Anterior cingulate cortex (tissue), 58 donors: Measurements from ENCODE around the gene ZFTA.
A peak's percentile ranks its signal among the peaks of the same experiment; 100 is the strongest.
"Not testable (repeated sequence)": the region's sequence is repeated elsewhere in the genome, so short reads cannot be mapped to it uniquely, and the experiment has no call there.

ENCODE experiments used
- DNase-seq, 58 donors: peaks; one replicate each; lab custom pipeline; 2025; lab: John Stamatoyannopoulos, UW

The ZFTA gene

DNA sequence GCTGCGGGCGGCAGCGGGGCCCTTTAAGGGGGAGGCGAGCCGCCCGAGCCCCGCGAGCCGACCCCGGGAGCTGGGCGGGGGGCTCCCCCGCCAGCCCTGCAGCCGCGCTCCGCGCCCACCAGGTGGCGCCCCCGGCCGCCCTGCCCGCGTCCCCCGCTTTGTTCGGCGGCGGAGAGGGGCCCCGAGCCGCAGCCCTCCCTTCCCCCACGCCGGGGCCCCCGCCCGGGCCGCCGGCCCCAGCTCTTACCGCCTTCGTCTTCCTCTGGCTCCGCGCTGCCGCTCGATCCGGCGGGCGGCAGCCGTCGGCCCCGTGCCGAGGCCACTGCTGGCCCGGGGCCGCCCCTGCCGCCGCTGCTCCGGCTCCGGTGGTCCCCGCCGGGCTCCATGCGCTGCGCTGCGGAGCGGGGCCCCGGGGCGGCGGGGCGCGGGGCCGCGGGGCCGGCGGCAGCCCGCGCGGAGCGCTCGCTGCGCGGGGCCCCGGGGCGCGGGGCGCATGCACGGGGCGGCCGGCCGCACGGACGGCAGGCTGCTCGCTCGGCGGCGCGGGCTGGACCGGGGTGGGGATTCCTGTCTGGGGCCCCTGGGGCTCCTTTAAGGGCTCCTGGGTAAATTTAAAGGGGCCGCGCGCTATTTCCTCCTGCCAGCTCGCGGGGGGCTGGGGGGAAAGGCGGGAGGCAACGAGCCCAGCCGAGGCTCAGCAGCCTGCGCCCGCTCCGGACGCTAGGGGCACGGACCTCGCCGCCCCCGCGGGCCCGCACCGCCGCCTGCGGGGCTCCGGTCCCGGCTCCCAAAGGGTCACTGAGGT lies at the start of gene ZFTA:
Gene ZFTA, minus strand, starts transcription at position 539 of the 805 bp plus-strand sequence. Its CDS starts 153 bp downstream, at position 386.
- peak in 39 of 58 donors; percentile 26 to 81 (median 45) for DNase-seq

DNA sequence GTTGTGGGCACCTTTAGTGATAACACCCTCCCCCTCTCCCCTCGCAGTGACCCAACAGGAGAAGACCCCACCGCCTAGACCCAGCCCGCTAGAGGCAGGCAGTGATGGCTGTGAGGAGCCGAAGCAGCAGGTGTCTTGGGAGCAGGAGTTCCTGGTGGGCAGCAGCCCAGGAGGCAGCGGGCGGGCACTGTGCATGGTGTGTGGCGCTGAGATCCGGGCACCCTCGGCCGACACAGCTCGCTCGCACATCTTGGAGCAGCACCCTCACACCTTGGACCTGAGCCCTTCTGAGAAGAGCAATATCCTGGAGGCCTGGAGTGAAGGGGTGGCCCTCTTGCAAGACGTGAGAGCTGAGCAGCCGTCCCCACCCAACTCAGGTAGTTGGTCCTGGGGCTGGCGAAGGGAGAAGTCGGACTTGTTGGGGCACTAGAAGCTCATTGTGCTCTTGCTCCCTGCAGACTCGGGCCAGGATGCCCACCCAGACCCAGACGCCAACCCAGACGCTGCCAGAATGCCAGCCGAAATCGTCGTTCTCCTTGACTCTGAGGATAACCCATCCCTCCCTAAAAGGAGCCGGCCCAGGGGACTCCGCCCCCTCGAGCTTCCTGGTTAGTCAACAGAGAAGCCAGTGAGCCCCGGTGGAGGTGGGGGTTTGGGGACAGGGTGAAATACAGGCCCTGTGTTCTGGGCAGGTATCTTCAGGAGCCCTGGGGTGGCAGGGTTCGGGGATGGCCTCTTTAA lies 49.4 kb upstream of the ZFTA start:
- DNase-seq: no peak

DNA sequence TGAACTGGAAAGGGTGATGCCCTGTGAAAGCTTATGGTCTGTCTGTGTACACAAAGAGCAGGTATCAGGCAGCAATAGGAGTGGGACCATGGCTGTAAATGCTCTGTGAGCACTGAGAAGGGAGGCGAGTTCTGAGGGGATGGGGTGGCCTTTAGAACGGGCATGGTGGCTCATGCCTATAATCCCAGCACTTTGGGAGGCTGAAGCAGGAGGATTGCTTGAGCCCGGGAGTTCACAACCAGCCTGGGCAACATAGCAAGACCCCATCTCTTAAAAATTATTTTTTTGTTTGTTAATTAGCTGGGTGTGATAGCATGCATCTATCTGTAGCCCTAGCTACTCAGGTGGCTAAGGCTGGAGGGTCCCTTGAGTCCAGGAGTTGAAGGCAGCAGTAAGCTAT lies 48.2 kb upstream of the ZFTA start:
- no peak for DNase-seq

DNA sequence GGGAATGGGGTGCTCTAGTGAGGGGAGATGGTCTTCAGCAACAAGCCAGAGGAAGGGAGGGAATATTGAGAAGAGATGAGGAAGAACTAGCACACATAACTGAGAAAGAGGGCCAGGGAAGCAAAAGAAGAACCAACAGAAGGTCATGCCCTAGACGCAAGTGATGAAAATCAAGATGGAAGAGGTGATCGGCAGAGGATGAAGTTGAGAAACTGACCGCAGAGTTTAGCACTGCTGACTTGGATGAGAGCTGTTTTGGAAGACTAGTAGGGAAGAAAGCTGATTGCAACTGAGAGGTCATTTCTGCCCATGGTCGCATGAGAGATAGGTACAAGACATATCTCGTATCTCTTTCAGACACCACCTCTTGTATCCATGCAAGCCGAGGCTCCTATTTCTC lies 47.6 kb upstream of the ZFTA start:
- no peak for DNase-seq

DNA sequence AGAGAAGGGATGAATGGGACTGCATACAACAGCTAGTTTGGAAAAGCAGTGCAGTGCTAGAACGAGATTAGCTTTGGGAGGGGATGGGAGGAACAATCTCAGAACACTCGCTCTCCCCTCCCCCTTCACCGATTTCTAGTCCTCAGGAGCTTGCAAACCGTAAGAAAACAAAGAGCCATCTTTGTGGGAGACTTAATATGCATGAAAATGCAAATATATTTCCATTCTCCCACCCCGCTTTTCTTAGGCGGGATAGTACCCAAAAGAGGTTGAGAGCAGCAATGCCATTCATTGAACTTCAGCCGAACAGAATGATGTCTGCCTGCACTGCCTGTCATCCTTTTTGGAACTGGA lies 45.8 kb upstream of the ZFTA start:
- DNase-seq: no peak

DNA sequence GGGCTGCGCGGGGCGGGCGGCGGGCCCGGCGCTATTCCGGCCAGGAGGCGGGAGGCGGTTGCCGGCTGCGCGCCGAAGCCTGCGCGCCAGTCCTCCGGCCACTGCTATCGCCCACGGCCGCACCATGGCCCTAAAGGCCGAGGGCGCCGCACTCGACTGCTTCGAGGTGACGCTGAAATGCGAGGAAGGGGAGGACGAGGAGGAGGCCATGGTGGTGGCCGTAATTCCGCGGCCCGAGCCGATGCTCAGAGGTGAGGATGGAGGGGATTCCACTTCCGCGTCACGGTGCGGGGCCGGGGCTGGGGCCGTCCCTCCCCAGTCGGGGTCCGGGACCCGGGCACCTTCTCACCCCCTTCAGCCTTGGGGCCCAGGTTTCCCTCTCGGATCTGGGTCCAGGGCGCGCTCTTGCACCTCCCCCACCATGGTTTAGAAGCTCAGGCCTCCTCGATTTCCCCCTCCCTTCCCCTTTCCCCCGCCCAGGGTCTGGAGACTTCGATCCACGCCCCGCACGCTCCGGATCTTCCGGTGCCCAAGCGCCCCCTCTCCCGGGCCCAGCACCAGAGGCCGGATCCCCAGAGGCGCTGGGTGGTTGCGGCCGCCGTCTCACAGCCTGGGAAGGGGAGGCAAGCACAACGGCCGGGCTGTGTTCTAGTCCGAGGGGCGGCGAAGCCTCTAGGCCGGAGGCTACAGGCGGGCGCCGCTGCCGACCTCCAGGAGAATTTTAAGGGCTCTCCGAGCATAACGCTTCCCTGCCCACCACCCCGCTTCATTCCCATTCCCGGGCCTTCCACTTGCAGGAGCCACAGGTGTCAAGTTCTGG lies 45.2 kb upstream of the ZFTA start:
- peak in 54 of 58 donors; percentile 3 to 69 (median 43) for DNase-seq

DNA sequence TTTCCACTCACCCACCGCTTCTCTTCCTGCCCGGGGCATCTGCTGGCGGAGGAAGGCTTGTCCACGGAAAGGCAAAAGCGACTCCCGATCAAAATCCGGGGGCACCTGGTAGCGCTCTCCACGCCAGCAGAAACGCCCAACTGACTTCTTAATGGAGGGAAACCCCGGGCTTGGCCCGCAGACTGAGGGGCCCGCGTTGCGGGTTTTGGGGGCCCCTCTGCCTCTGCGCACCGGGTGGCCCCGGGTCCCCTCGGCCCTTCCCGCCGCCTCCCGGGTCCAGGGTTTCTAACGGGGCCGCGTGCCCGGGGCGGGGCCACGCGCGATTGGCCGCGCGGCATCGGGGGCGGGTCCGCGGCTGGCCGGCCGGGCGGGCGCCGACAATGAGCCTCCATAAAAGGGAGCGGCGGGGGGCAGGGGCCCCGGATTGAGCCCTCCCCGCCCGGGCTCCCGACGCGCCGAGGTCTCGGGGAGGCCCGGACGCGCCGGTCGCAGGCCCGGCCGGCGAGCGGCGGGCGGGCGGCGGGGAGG lies 44.5 kb upstream of the ZFTA start, which contains the start of gene SPINDOC:
Gene SPINDOC, plus strand, starts transcription at position 422 of the 528 bp plus-strand sequence. CDS start 231 bp downstream, outside the sequence.
- DNase-seq: peak; percentile 6 to 91 (median 74)

DNA sequence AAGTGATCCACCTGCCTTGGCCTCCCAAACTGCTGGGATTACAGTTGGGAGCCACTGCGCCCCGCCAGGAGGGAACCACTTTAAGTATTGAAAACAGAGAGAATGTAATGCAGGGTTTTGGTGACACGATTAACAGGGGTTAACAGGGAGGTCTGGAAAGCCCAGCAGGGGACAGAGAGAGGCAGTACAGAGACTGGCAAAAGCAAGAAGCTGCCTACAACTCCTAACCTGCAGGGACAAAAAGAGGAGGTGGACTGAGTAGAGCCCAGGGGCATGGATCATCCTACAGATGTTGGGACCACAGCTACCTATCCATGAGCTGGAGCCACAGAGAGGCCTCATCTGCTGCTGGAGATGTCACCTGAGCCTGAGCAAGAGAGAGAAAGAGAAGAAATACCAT lies 42.9 kb upstream of the ZFTA start:
- no peak for DNase-seq

DNA sequence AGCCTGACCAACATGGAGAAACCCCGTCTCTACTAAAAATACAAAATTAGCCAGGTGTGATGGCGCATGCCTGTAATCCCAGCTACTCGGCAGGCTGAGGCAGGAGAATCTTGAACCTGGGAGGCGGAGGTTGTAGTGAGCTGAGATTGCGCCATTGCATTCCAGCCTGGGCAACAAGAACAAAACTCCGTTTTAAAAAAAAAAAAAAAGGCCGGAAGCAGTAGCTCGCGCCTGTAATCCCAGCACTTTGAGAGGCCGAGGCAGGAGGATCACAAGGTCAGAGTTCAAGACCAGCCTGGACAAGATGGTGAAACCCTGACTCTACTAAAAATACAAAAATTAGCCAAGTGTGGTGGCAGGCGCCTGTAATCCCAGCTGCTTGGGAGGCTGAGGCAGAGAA lies 41.8 kb upstream of the ZFTA start:
- not testable (repeated sequence) for DNase-seq

DNA sequence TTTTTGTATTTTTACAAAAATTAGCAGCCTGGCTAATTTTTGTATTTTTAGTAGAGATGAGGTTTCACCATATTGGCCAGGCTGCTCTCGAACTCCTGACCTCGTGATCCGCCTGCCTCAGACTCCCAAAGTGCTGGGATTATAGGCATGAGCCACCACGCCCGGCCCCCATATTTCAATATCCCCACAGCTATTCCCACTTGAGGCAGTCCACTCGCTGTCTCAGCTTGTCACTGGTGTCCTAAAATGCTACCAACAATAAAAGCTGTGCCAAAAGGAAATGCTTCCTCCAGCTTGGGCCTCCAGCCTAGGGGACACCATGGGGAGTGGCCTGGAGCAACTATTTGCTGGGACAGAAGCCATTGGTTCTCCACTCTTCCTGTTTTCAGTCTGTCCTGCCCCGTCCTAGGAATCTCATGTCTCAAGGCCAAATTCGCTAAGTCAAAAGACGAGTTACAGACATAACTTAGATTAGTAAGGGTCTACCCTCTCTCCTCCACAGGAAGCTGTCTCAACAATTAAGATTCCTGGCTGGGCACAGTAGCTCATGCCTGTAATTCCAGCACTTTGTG lies 37.4 kb upstream of the ZFTA start:
- no peak for DNase-seq

DNA sequence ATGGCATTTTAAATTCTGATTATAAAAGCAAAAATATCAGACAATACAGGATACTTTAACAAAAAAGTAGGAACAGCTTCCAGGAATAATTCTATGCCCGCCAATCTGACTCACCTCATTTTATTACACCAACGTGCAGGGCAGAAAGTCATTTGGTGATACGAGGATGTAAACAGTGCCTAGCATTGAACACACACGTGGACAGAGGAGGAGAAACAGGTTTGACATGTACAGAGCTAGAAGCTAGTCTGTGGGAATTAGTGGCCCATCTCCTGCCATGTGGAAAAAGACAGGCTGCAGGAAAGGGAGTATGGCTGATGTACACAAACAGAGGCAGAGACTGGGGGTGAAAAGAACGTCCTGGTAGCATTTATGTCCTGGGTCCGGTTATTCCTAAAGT lies 35.7 kb upstream of the ZFTA start:
- DNase-seq: no peak

DNA sequence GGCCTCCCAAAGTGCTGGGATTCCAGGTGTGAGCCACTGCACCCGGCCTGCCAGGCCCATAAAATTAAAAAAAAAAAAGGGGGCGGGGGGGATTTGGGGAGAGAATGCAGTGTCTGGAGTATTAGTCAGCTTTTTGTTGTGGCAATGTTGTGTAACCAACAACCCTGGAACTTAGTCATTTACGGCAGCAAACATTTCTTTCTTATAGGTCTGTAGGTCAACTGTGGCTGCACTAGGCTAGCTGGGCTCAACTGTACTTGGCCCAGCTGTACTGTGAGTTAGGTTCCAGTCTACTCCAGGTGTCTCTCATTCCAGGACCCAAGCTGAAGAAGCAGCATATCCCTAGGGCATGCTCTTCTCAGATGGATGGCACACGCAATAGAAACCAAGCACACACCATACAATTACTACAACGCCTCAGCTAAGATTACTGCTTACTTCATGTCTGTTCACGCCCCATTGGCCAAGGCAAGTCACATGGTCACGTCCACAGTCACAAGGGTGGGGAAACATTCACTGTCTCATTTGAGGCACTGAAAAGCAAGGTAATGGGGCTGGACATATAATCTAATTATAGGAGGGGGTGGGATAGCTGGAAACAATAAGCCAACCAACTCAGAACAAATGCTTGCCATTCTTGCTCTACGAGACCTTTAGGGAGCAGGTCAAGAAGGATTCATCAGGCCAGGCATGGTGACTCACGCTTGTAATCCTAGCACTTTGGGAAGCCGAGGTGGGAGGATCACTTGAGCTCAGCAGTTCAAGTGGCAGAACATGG lies 34.3 kb upstream of the ZFTA start:
- no peak for DNase-seq

DNA sequence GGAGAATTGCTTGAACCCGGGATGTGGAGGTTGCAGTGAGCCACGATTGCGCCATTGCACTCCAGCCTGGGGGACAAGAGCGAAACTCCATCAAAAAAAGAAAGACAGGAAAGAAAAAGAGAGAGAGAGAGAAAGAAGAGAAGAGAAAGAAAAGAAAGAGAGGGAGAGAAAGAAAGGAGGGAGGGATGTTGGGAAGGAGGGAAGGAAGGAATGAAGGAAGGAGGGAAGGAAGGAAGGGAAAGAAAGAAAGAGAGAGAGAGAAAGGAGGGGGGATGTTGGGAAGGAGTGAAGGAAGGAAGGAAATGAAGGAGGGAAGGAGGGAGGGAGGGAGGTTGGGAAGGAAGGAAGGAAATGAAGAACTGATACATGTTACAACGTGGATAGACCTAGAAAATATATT lies 32.3 kb upstream of the ZFTA start:
- no peak for DNase-seq

DNA sequence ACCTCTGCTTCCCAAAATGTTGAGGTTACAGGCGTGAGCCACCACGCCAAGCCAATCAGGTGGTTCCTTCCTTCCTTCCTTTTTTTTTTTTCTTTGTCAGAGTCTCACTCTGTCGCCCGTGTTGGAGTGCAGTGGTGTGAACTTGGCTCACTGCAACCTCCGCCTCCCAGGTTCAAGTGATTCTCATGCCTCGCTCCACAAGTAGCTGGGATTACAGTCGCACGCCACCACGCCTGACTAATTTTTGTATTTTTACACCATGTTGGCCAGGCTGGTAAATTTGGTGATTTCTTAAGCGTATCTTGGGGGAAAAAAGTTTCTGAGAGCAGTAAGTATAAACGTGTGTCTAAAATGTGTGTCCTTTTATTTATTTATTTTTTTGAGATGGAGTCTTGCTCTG lies 26.5 kb upstream of the ZFTA start:
- DNase-seq: no peak

DNA sequence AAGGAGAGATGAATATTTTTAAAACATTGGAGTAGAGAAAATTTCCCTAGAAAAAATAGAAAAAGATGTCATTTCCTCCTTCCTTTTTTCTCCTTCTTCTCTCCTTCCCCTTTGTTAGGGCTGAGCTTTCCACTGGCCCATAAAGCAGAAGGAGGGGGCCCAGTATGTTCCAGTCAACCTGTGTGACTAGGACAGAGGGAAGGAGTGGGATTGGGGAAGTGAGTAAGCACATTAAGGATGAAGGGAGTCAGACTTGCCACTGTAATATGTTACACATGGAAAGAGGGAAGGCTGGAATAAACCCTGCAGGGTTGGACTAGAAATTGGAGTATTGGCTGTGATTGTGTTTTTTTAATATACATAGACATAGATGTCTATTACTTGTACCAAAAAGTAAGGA lies 24.6 kb upstream of the ZFTA start:
- no peak for DNase-seq

DNA sequence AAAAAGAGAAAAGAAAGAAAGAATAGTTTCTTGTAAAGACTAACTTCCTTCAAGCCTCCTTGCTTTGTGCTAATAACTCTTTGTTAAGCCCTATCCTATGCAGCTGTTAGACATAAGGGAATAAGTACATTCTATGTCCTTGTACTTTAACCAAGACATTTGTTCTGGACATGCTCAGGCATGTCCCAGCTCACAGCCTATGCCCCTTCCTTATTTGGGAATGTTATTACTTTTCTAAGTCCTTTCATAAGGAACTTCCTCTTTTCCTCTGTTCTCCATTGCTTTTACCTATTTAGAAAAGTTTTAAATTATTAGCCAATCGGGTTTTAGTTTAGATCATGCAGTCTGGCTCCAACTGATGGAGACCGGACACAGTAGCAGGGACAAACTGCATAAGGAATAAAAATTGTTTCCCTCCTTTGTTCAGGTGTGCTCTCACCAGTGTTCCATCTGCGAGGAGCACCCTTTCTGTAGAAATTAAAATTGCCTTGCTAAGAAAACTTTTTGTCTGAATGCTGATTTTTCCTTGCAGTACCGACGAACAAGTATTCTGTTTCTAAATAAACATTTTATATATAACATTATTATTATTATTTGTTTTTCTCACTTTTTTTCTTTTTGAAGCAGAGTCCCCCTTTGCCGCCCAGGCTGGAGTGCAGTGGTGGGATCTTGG lies 23.1 kb upstream of the ZFTA start:
- DNase-seq: no peak

DNA sequence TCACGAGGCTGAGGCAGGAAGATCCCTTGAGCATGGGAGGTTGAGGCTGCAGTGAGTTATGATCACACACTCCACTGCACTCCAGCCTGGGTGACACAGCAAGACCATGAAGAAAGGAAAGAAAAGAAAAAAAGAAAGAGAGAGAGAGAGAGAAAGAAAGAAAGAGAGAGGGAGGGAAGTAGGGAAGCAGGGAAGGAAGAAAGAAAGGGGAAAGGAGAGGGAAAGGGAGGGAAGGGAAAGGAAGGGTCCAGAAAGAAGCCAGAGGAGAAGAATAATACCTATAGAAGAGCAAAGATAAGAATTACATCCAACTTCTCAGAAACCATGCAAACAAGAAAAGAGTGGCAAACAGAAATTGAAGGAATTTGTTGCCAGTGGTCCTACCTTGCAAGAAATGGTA lies 17.2 kb upstream of the ZFTA start:
- DNase-seq: no peak

DNA sequence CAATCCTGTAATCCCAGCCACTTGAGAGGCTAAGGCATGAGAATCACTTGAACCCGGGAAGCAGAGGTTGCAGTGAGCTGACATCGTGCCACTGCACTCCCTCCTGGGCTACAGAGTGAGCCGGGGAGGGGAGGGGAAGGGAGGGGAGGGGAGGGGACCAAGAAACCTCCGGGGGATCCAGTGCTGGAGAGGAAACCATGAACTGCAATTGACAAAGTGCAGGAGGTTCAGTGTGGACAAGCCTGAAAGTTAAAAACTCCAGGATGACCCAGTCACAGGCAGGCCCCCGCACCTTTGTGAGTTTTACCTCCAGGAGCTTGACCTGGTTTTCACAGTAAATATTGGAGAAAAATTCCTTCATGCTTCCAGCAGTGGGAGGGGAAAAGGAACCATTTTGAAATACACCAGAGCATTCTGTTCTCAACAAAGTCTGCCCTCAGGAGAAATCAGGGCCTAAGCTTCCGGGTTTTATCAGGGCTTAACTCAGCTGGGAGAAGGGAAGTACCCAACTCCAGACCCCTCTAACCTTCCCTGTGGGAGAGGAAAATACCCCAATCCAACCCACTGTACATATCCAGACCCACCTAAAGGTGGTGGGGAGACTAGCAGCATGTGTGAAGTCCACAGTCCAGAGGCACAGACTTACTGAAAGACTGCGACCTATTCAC lies 15.5 kb upstream of the ZFTA start:
- DNase-seq: no peak
